ENCODE results near the gene INPP4B. TPM values are rescaled to one million over a fixed set of nuclear protein-coding genes. Genes with fewer than 3 reads are reported as not detected.

The INPP4B gene
- total RNA-seq, 1 experiment from 2014 or later: 14.3 TPM

DNA sequence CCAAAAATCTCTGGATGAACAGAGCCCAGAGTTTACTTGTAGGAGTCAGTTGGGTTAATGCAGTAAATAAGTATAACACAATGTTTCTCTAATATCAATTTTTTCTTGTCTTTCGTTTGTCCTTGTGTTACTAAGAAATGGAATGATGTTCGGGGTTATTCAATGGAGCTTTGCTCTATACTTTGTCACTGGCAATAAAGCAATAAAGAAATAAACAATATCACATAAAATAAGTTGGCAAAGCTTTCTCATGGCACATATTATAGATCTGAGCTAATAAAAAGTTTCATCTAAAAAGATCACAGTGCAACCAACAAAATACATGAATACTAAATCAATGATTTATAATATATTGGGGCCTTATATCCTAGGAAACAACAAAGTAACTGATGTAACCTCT lies 32.7 kb downstream of the INPP4B start (continued):
- TF ChIP-seq POLR2AphosphoS5 (IDR thresholded peaks at IDR 0.05; ENCODE audit: low read depth, low read length) (no peak), EGR1 (IDR thresholded peaks at IDR 0.05; ENCODE audit: low read depth) (no peak), EZH2phosphoT487 (IDR thresholded peaks at IDR 0.05; ENCODE audit: borderline replicate concordance) (no peak), SRF (IDR thresholded peaks at IDR 0.05; ENCODE audit: low read depth) (no peak), ELF1 (IDR thresholded peaks at IDR 0.05; ENCODE audit: borderline replicate concordance, low read depth) (no peak), TCF7L2 (IDR thresholded peaks at IDR 0.05; ENCODE audit: borderline replicate concordance, extremely low read depth, insufficient read depth, insufficient read length) (no peak)

GRCh38 chr4:142812091-142812490 lies 34.0 kb downstream of the INPP4B start:
- Histone ChIP-seq H3K9ac (ENCODE audit: low read length) (no peak overlapping the region), H3K27me3 (ENCODE audit: insufficient read depth, low read length) (no peaks in the 10 kb centered on the region), H3K27ac (ENCODE audit: low read depth, low read length) (no peak overlapping the region), H2AFZ (ENCODE audit: low read depth, low read length, poor library complexity, severe bottlenecking) (no peak overlapping the region), H3K9me2 (ENCODE audit: insufficient read depth) (no peaks in the 10 kb centered on the region), H3K9me3 (ENCODE audit: control insufficient read depth in 1 of 2, insufficient read depth in 1 of 2, low read depth in 1 of 2, low read length in 2 of 2) (no peaks in the 10 kb centered on the region), H3K79me2 (ENCODE audit: insufficient read depth, low read length) (no peaks in the 10 kb centered on the region), H3K4me1 (ENCODE audit: control insufficient read depth in 1 of 2, insufficient read depth in 2 of 2, low read length in 2 of 2) (peaks cover 18 to 23% of the 10 kb centered on the region in 2 experiments), H4K20me1 (ENCODE audit: insufficient read depth) (no peaks in the 10 kb centered on the region), H3K36me3 (ENCODE audit: control insufficient read depth in 1 of 2, insufficient read depth in 2 of 2, low read length in 2 of 2) (no peaks in the 10 kb centered on the region), H3K4me3 (replicated peaks in 1 of 2; ENCODE audit: low read depth in 1 of 2, low read length in 2 of 2) (no peak overlapping the region), H3K4me2 (ENCODE audit: low read length) (no peak overlapping the region)
- BruUV-seq (replicated peaks): no TSS peak
- TF ChIP-seq ZFX (IDR thresholded peaks at IDR 0.05): no peak
- TF ChIP-seq FOSL1 (IDR thresholded peaks at IDR 0.05; ENCODE audit: low read depth): no peak
- TF ChIP-seq, protein P1, sequence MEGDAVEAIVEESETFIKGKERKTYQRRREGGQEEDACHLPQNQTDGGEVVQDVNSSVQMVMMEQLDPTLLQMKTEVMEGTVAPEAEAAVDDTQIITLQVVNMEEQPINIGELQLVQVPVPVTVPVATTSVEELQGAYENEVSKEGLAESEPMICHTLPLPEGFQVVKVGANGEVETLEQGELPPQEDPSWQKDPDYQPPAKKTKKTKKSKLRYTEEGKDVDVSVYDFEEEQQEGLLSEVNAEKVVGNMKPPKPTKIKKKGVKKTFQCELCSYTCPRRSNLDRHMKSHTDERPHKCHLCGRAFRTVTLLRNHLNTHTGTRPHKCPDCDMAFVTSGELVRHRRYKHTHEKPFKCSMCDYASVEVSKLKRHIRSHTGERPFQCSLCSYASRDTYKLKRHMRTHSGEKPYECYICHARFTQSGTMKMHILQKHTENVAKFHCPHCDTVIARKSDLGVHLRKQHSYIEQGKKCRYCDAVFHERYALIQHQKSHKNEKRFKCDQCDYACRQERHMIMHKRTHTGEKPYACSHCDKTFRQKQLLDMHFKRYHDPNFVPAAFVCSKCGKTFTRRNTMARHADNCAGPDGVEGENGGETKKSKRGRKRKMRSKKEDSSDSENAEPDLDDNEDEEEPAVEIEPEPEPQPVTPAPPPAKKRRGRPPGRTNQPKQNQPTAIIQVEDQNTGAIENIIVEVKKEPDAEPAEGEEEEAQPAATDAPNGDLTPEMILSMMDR (IDR thresholded peaks at IDR 0.05 in 2 of 3, conservative IDR thresholded peaks at IDR 0.05 in 1 of 3; ENCODE audit: borderline replicate concordance in 1 of 3, insufficient read depth in 1 of 3, low read depth in 2 of 3, low read length in 2 of 3): no peak
- TF ChIP-seq CBX3 (IDR thresholded peaks at IDR 0.05; ENCODE audit: low read depth): no peak
- no peak for TF ChIP-seq YY1 (IDR thresholded peaks at IDR 0.05; ENCODE audit: extremely low read depth, insufficient replicate concordance, low read depth, low read length)
- no peak for TF ChIP-seq RAD21 (IDR thresholded peaks at IDR 0.05; ENCODE audit: low read depth)
- TF ChIP-seq POLR2AphosphoS5 (IDR thresholded peaks at IDR 0.05; ENCODE audit: low read depth, low read length): no peak
- ChIA-PET CTCF (no interaction called here), RAD21 (ENCODE audit: low non-redundant PET in 1 of 2, low total read pairs in 2 of 2, uncharacterized antibody in 2 of 2, unreplicated experiment in 2 of 2) (no interaction called here), POLR2A (no interaction called here)
- intact Hi-C loops (cut with micrococcal nuclease): no loop called here
- no peak for DNase-seq (ENCODE audit: low read depth, low spot score)
- ATAC-seq: no peak
